Measurements from ENCODE around the gene DIABLO.

The DIABLO gene

GRCh38 chr12:122167356-122167925 is 58.4 kb downstream of the DIABLO start:
- TF ChIP-seq, protein P1, sequence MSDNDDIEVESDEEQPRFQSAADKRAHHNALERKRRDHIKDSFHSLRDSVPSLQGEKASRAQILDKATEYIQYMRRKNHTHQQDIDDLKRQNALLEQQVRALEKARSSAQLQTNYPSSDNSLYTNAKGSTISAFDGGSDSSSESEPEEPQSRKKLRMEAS (IDR thresholded peaks at IDR 0.05; ENCODE audit: low read depth, low read length), result no peak
- TF ChIP-seq MYC (IDR thresholded peaks at IDR 0.05; ENCODE audit: low read depth, low read length), result no peak
- no peak for TF ChIP-seq POLR2A (IDR thresholded peaks at IDR 0.05; ENCODE audit: extremely low read depth, insufficient read length)
- TF ChIP-seq, protein P2, sequence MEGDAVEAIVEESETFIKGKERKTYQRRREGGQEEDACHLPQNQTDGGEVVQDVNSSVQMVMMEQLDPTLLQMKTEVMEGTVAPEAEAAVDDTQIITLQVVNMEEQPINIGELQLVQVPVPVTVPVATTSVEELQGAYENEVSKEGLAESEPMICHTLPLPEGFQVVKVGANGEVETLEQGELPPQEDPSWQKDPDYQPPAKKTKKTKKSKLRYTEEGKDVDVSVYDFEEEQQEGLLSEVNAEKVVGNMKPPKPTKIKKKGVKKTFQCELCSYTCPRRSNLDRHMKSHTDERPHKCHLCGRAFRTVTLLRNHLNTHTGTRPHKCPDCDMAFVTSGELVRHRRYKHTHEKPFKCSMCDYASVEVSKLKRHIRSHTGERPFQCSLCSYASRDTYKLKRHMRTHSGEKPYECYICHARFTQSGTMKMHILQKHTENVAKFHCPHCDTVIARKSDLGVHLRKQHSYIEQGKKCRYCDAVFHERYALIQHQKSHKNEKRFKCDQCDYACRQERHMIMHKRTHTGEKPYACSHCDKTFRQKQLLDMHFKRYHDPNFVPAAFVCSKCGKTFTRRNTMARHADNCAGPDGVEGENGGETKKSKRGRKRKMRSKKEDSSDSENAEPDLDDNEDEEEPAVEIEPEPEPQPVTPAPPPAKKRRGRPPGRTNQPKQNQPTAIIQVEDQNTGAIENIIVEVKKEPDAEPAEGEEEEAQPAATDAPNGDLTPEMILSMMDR (IDR thresholded peaks at IDR 0.05; ENCODE audit: low read depth, low read length), result no peak
- no peak for DNase-seq (ENCODE audit: low read depth)
- no peak overlapping the region for H3K4me3 ChIP-seq (ENCODE audit: low read depth, low read length)

GRCh38 chr12:122166422-122167349 is 59.2 kb downstream of the DIABLO start:
- TF ChIP-seq POLR2A (IDR thresholded peaks at IDR 0.05; ENCODE audit: extremely low read depth, insufficient read length), result no peak
- no peak overlapping the region for H3K4me3 ChIP-seq (ENCODE audit: low read depth, low read length)
- DNase-seq (ENCODE audit: low read depth), result no peak

DNA sequence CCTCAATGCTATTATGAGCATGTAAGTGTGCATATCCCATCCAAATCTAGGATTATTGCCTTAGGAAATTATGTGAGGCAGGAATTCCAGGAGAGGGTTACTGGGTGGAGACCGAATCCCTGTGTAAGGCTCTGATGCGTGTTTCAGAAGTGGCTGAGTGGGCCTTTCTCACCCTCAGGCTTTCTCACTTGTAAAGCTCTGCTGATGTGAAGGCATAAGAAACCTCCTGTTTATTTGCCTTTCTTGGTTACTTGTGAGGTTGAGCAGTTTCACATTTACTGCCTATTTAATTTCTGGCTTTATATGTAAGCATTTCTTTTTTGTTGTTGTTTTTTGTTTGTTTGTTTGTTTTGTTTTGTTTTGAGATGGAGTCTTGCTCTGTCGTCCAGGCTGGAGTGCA is 62.9 kb downstream of the DIABLO start:
- DNase-seq (ENCODE audit: low read depth), result no peak
- TF ChIP-seq MYC (IDR thresholded peaks at IDR 0.05; ENCODE audit: low read depth, low read length) (no peak), POLR2A (IDR thresholded peaks at IDR 0.05; ENCODE audit: extremely low read depth, insufficient read length) (no peak)
- TF ChIP-seq, protein P1 (IDR thresholded peaks at IDR 0.05; ENCODE audit: low read depth, low read length), result no peak
- TF ChIP-seq, protein P2 (IDR thresholded peaks at IDR 0.05; ENCODE audit: low read depth, low read length), result no peak
- H3K4me3 ChIP-seq (ENCODE audit: low read depth, low read length), result no peak overlapping the region

DNA sequence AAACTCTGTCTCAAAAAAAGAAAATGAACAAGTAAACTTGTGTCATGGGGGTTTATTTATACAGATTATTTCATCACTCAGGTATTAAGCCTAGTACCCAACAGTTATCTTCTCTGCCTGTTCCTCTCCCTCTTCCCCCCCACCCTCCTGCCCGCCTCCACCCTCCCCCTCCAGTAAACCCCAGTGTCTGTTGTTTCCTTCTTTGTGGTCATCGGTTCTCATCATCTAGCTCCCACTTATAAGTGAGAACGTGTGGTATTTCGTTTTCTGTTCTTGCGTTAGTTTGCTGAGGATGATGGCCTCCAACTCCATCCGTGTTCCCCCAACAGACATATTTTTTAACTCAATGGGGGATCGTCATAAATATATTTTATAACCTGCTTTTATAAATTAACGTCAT is 64.2 kb downstream of the DIABLO start:
- no peak for DNase-seq (ENCODE audit: low read depth)
- H3K4me3 ChIP-seq (ENCODE audit: low read depth, low read length), result no peak overlapping the region
- TF ChIP-seq POLR2A (IDR thresholded peaks at IDR 0.05; ENCODE audit: extremely low read depth, insufficient read length) (no peak), MYC (IDR thresholded peaks at IDR 0.05; ENCODE audit: low read depth, low read length) (no peak)
- TF ChIP-seq, protein P1 (IDR thresholded peaks at IDR 0.05; ENCODE audit: low read depth, low read length), result no peak
- TF ChIP-seq, protein P2 (IDR thresholded peaks at IDR 0.05; ENCODE audit: low read depth, low read length), result no peak

GRCh38 chr12:122160761-122161160 is 65.1 kb downstream of the DIABLO start:
- no peak for DNase-seq (ENCODE audit: low read depth)
- no peak for TF ChIP-seq MYC (IDR thresholded peaks at IDR 0.05; ENCODE audit: low read depth, low read length)
- TF ChIP-seq, protein P2 (IDR thresholded peaks at IDR 0.05; ENCODE audit: low read depth, low read length), result no peak
- no peak for TF ChIP-seq POLR2A (IDR thresholded peaks at IDR 0.05; ENCODE audit: extremely low read depth, insufficient read length)
- TF ChIP-seq, protein P1 (IDR thresholded peaks at IDR 0.05; ENCODE audit: low read depth, low read length), result no peak
- no peak overlapping the region for H3K4me3 ChIP-seq (ENCODE audit: low read depth, low read length)

DNA sequence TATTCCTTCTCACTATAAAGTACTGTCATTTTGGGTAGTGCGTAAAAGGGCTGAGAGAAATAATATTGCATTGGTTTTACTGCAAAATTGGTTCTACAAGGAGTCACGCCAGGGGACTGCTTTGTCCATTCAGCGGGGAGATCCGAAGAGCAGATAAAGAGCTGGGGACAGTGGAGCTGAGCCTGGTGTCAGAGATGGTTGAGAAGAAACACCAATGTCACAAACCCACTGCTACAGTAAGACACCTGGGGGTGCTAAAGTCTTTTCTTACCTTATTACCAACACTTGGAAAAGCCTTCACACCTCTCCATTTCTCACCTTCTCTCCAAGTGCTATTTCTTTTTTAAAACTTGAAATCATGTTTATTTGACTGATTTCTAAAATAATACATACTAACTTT is 66.0 kb downstream of the DIABLO start:
- TF ChIP-seq, protein P1 (IDR thresholded peaks at IDR 0.05; ENCODE audit: low read depth, low read length), result no peak
- TF ChIP-seq, protein P2 (IDR thresholded peaks at IDR 0.05; ENCODE audit: low read depth, low read length), result peak; percentile 4
- DNase-seq (ENCODE audit: low read depth), result no peak
- H3K4me3 ChIP-seq (ENCODE audit: low read depth, low read length), result no peak overlapping the region

Data from NB4 (cell line).